SK-N-SH treated with all-trans-retinoic acid at 6 μM for 48 hours (cell line): Measurements from ENCODE around the gene TBCCD1.

Source experiments
- ATAC-seq: fragments of 200-7000 bp; cut with Tn5 transposase; 3 replicates; pipeline ENCODE4 v1.9.1; 2020; ENCODE audit warnings: mild to moderate bottlenecking, moderate library complexity
- ARNTL ChIP-seq: fragments of 450-650 bp; formaldehyde crosslinking; IDR thresholded peaks from 2 replicates; pipeline ENCODE4 v1.5.0; 2020; ENCODE audit warnings: low read depth, mild to moderate bottlenecking, moderate library complexity, borderline replicate concordance
- BACH2 ChIP-seq: fragments of 250-450 bp; sonication (Bioruptor Pico); IDR thresholded peaks from 2 replicates; pipeline ENCODE4 v1.9.0; 2021; ENCODE audit warnings: mild to moderate bottlenecking, borderline replicate concordance
- CREB5 ChIP-seq: fragments of 250-450 bp; sonication (Bioruptor Pico); IDR thresholded peaks from 2 replicates; pipeline ENCODE4 v1.5.1; 2020; ENCODE audit warnings: low read depth, mild to moderate bottlenecking, moderate library complexity
- CSRNP3 ChIP-seq: fragments of 250-450 bp; sonication (Bioruptor Pico); IDR thresholded peaks from 2 replicates; pipeline ENCODE4 v1.5.1; 2021; ENCODE audit warnings: mild to moderate bottlenecking, moderate library complexity
- GLIS3 ChIP-seq: fragments of 250-450 bp; sonication (Bioruptor Pico); IDR thresholded peaks from 2 replicates; pipeline ENCODE4 v1.5.0; 2020; ENCODE audit warnings: mild to moderate bottlenecking, moderate library complexity
- ISL1 ChIP-seq: fragments of 250-450 bp; sonication (Bioruptor Pico); IDR thresholded peaks from 2 replicates; pipeline ENCODE4 v2.1.2; 2022; ENCODE audit warnings: mild to moderate bottlenecking, moderate library complexity
- OSR1 ChIP-seq: fragments of 250-450 bp; sonication (Bioruptor Pico); IDR thresholded peaks from 2 replicates; pipeline ENCODE4 v1.8.0; 2022; ENCODE audit warnings: moderate library complexity, mild to moderate bottlenecking, inconsistent platforms
- PATZ1 ChIP-seq: fragments of 250-450 bp; sonication (Bioruptor Pico); IDR thresholded peaks from 2 replicates; pipeline ENCODE4 v1.8.0; 2020; ENCODE audit warnings: mild to moderate bottlenecking, moderate library complexity, borderline replicate concordance
- POU6F1 ChIP-seq: fragments of 250-450 bp; sonication (Bioruptor Pico); IDR thresholded peaks from 2 replicates; pipeline ENCODE4 v1.8.0; 2021; ENCODE audit warnings: low read depth, mild to moderate bottlenecking, moderate library complexity, borderline replicate concordance
- RARB ChIP-seq: fragments of 250-450 bp; sonication (Bioruptor Pico); IDR thresholded peaks from 2 replicates; pipeline ENCODE4 v1.8.0; 2021; ENCODE audit warnings: mild to moderate bottlenecking, moderate library complexity
- TCF4 ChIP-seq: fragments of 250-450 bp; sonication (Bioruptor Pico); IDR thresholded peaks from 2 replicates; pipeline ENCODE4 v1.8.0; 2021; ENCODE audit warnings: mild to moderate bottlenecking, moderate library complexity, borderline replicate concordance
- TSHZ2 ChIP-seq: fragments of 250-450 bp; sonication (Bioruptor Pico); IDR thresholded peaks from 2 replicates; pipeline ENCODE4 v1.5.0; 2020; ENCODE audit warnings: mild to moderate bottlenecking, moderate library complexity
- ZC3H10 ChIP-seq: fragments of 250-450 bp; sonication (Bioruptor Pico); IDR thresholded peaks from 2 replicates; pipeline ENCODE4 v1.5.1; 2021; ENCODE audit warnings: mild to moderate bottlenecking, moderate library complexity
- ZFP3 ChIP-seq: fragments of 250-450 bp; sonication (Bioruptor Pico); IDR thresholded peaks from 2 replicates; pipeline ENCODE4 v1.5.0; 2020; ENCODE audit warnings: mild to moderate bottlenecking, moderate library complexity
- ZFP30 ChIP-seq: fragments of 450-650 bp; formaldehyde crosslinking; IDR thresholded peaks from 2 replicates; pipeline ENCODE4 v1.5.0; 2022; ENCODE audit warnings: mild to moderate bottlenecking, moderate library complexity
- ZNF565 ChIP-seq: fragments of 450-650 bp; formaldehyde crosslinking; conservative IDR thresholded peaks from 2 replicates; pipeline ENCODE4 v1.5.0; 2020; ENCODE audit warnings: low read depth, mild to moderate bottlenecking, moderate library complexity
- ZNF70 ChIP-seq: fragments of 450-650 bp; formaldehyde crosslinking; IDR thresholded peaks from 2 replicates; pipeline ENCODE4 v1.5.0; 2020; ENCODE audit warnings: mild to moderate bottlenecking, moderate library complexity
- ZNF8 ChIP-seq: fragments of 450-650 bp; formaldehyde crosslinking; IDR thresholded peaks from 2 replicates; pipeline ENCODE4 v1.5.0; 2020; ENCODE audit warnings: mild to moderate bottlenecking, moderate library complexity

The TBCCD1 gene

GRCh38 chr3:186566772-186567071, 417 bp downstream of the TBCCD1 start (continued):
- TF ChIP-seq CREB5 (no peak), RARB (CRISPR knock-in tag) (no peak), OSR1 (no peak)

GRCh38 chr3:186564586-186564985, 2.6 kb downstream of the TBCCD1 start:
- TF ChIP-seq PATZ1 (CRISPR knock-in tag) (no peak), OSR1 (no peak), ISL1 (CRISPR knock-in tag) (no peak), BACH2 (no peak), ZC3H10 (no peak), ARNTL (CRISPR knock-in tag) (no peak), GLIS3 (no peak), ZNF70 (CRISPR knock-in tag) (no peak), POU6F1 (CRISPR knock-in tag) (no peak), ZNF565 (CRISPR knock-in tag) (no peak), RARB (CRISPR knock-in tag) (no peak), TSHZ2 (CRISPR knock-in tag) (no peak), ZNF8 (CRISPR knock-in tag) (no peak), ZFP3 (CRISPR knock-in tag) (no peak), ZFP30 (CRISPR knock-in tag) (no peak), TCF4 (no peak), CSRNP3 (CRISPR knock-in tag) (no peak)
- ATAC-seq, result no peak

GRCh38 chr3:186552408-186553031, 14.6 kb downstream of the TBCCD1 start:
- no peak for TF ChIP-seq ZFP30 (CRISPR knock-in tag)
- TF ChIP-seq TCF4, result no peak
- no peak for TF ChIP-seq PATZ1 (CRISPR knock-in tag)
- TF ChIP-seq ZNF565 (CRISPR knock-in tag), result no peak
- TF ChIP-seq ZNF70 (CRISPR knock-in tag), result no peak
- no peak for TF ChIP-seq CSRNP3 (CRISPR knock-in tag)
- TF ChIP-seq ZC3H10, result no peak
- no peak for TF ChIP-seq ZFP3 (CRISPR knock-in tag)
- TF ChIP-seq, all 23 proteins: peak for 0
- no peak for ATAC-seq
